GM04503 (cell line): ENCODE measurements around the gene SLC4A8.
A peak's percentile ranks its signal among the peaks of the same experiment; 100 is the strongest.

Experiments
- DNase-seq: peaks from one replicate; pipeline ENCODE4 v3.0.0-alpha.2; 2012; ENCODE audit warnings: low read depth

SLC4A8 gene

GRCh38 chr12:51424662-51425539, at the start of gene SLC4A8:
TSS of gene SLC4A8 (plus strand) at chr12:51424831. CDS start at chr12:51424988, 157 bp downstream.
- DNase-seq, result peak; percentile 39

GRCh38 chr12:51374856-51375255, 49.8 kb upstream of the SLC4A8 start:
- no peak for DNase-seq

- no peak for DNase-seq
These were observed 47.3 kb upstream of the SLC4A8 start for GRCh38 chr12:51377099-51377984.

- no peak for DNase-seq
These were observed 45.9 kb upstream of the SLC4A8 start for GRCh38 chr12:51378749-51379148.

GRCh38 chr12:51379571-51379970, 45.1 kb upstream of the SLC4A8 start:
- DNase-seq, result no peak

GRCh38 chr12:51381226-51382079, 43.2 kb upstream of the SLC4A8 start:
- DNase-seq, result no peak

- DNase-seq, result no peak
These were observed 42.5 kb upstream of the SLC4A8 start for GRCh38 chr12:51382173-51382572.

GRCh38 chr12:51383269-51383905, 41.2 kb upstream of the SLC4A8 start:
- DNase-seq, result no peak

- no peak for DNase-seq
These were observed 38.3 kb upstream of the SLC4A8 start for GRCh38 chr12:51386351-51386750.

- DNase-seq, result peak; percentile 37
These were observed 36.4 kb upstream of the SLC4A8 start for GRCh38 chr12:51388069-51388799.

- DNase-seq, result no peak
These were observed 35.8 kb upstream of the SLC4A8 start for GRCh38 chr12:51388846-51389245.

- DNase-seq, result no peak
These were observed 35.2 kb upstream of the SLC4A8 start for GRCh38 chr12:51389302-51389999.

GRCh38 chr12:51390457-51390856, 34.2 kb upstream of the SLC4A8 start:
- no peak for DNase-seq

GRCh38 chr12:51390891-51391282, 33.7 kb upstream of the SLC4A8 start:
- DNase-seq, result no peak

- no peak for DNase-seq
These were observed 33.1 kb upstream of the SLC4A8 start, which contains the start of gene GALNT6 for GRCh38 chr12:51391283-51392123. TSS of gene GALNT6 (minus strand) at chr12:51391406. CDS start at chr12:51379781, 11,625 bp downstream.

- no peak for DNase-seq
These were observed 31.9 kb upstream of the SLC4A8 start for GRCh38 chr12:51392556-51393237.

- DNase-seq, result peak; percentile 93
These were observed 30.7 kb upstream of the SLC4A8 start for GRCh38 chr12:51393676-51394545.
